ENCODE measurements around the gene ANKRD13A. TPM values are rescaled to one million over a fixed set of nuclear protein-coding genes. Genes with fewer than 3 reads are reported as not detected.

ANKRD13A gene
- total RNA-seq, 1 donor from 2014 or later = 35.4 TPM

- no peak for DNase-seq (ENCODE audit: low spot score)
- H3K36me3 Mint-ChIP-seq = peaks cover 4% of the 10 kb centered on the region
- Histone ChIP-seq H3K4me3 (no peak overlapping the region), H3K36me3 (no peaks in the 10 kb centered on the region), H3K27me3 (peaks cover 17% of the 10 kb centered on the region), H3F3A (ENCODE audit: low read depth) (peaks cover 2% of the 10 kb centered on the region), H3K9me3 (ENCODE audit: low read depth) (no peaks in the 10 kb centered on the region), H4K20me1 (ENCODE audit: low read depth) (no peaks in the 10 kb centered on the region), H3K4me2 (no peak overlapping the region), H2AFZ (replicated peaks) (no peak overlapping the region), H3K79me2 (ENCODE audit: low read depth) (peaks cover 3% of the 10 kb centered on the region), H3K9ac (no peak overlapping the region), H3K4me1 (peaks cover 4% of the 10 kb centered on the region), H3K27ac (no peak overlapping the region)
- peaks cover 9% of the 10 kb centered on the region for H3K27me3 Mint-ChIP-seq (ENCODE audit: insufficient read depth, low read depth)
- peak overlapping the region; percentile 3 for H3K27ac Mint-ChIP-seq
- no peak for TF ChIP-seq CTCF (IDR thresholded peaks at IDR 0.05)
- no peak overlapping the region for H3K4me3 Mint-ChIP-seq
- H3K9me3 Mint-ChIP-seq = no peaks in the 10 kb centered on the region
- peaks cover 16% of the 10 kb centered on the region for H3K4me1 Mint-ChIP-seq
Observed at GRCh38 chr12:110002676-110003515, 3.7 kb downstream of the ANKRD13A start.

- no peaks in the 10 kb centered on the region for H3K9me3 ChIP-seq (ENCODE audit: low read depth)
- no peak overlapping the region for H2AFZ ChIP-seq (replicated peaks)
- DNase-seq (ENCODE audit: low spot score) = no peak
- Mint-ChIP-seq H3K27ac (no peak overlapping the region), H3K36me3 (peaks cover 4% of the 10 kb centered on the region), H3K9me3 (no peaks in the 10 kb centered on the region), H3K4me1 (peaks cover 9% of the 10 kb centered on the region), H3K4me3 (no peak overlapping the region), H3K27me3 (ENCODE audit: insufficient read depth, low read depth) (peaks cover 4% of the 10 kb centered on the region)
- H3K4me3 ChIP-seq = no peak overlapping the region
- peaks cover 4% of the 10 kb centered on the region for H3K4me1 ChIP-seq
- no peaks in the 10 kb centered on the region for H4K20me1 ChIP-seq (ENCODE audit: low read depth)
- H3K27me3 ChIP-seq = peaks cover 16% of the 10 kb centered on the region
- no peaks in the 10 kb centered on the region for H3K36me3 ChIP-seq
- peaks cover 3% of the 10 kb centered on the region for H3K79me2 ChIP-seq (ENCODE audit: low read depth)
- no peak overlapping the region for H3K27ac ChIP-seq
- H3F3A ChIP-seq (ENCODE audit: low read depth) = no peaks in the 10 kb centered on the region
- H3K9ac ChIP-seq = no peak overlapping the region
- H3K4me2 ChIP-seq = no peak overlapping the region
- TF ChIP-seq EZH2phosphoT487 (IDR thresholded peaks at IDR 0.05) (no peak), EZH2 (IDR thresholded peaks at IDR 0.05) (no peak), CTCF (IDR thresholded peaks at IDR 0.05) (no peak)
Observed at GRCh38 chr12:110004598-110004997, 5.4 kb downstream of the ANKRD13A start.

- peaks cover 4% of the 10 kb centered on the region for H3K27me3 Mint-ChIP-seq (ENCODE audit: insufficient read depth, low read depth)
- H3K36me3 ChIP-seq = no peaks in the 10 kb centered on the region
- no peak for TF ChIP-seq EZH2 (IDR thresholded peaks at IDR 0.05)
- no peak for TF ChIP-seq EZH2phosphoT487 (IDR thresholded peaks at IDR 0.05)
- TF ChIP-seq CTCF (IDR thresholded peaks at IDR 0.05) = no peak
- H3K4me1 ChIP-seq = no peaks in the 10 kb centered on the region
- H3K36me3 Mint-ChIP-seq = peaks cover 4% of the 10 kb centered on the region
- no peaks in the 10 kb centered on the region for H3F3A ChIP-seq (ENCODE audit: low read depth)
- H4K20me1 ChIP-seq (ENCODE audit: low read depth) = no peaks in the 10 kb centered on the region
- H3K9me3 ChIP-seq (ENCODE audit: low read depth) = no peaks in the 10 kb centered on the region
- H3K27ac Mint-ChIP-seq = no peak overlapping the region
- peaks cover 7% of the 10 kb centered on the region for H3K27me3 ChIP-seq
- no peak overlapping the region for H3K4me3 Mint-ChIP-seq
- no peak overlapping the region for H3K27ac ChIP-seq
- no peaks in the 10 kb centered on the region for H3K9me3 Mint-ChIP-seq
- H3K4me2 ChIP-seq = no peak overlapping the region
- no peak for DNase-seq (ENCODE audit: low spot score)
- no peak overlapping the region for H3K4me3 ChIP-seq
- H3K4me1 Mint-ChIP-seq = peaks cover 2% of the 10 kb centered on the region
- peaks cover under 1% of the 10 kb centered on the region for H3K79me2 ChIP-seq (ENCODE audit: low read depth)
- H3K9ac ChIP-seq = no peak overlapping the region
- H2AFZ ChIP-seq (replicated peaks) = no peak overlapping the region
Observed at GRCh38 chr12:110005319-110005973, 6.2 kb downstream of the ANKRD13A start.
